IMR-90 (cell line): ENCODE results near the gene CCSER1. TPM values are rescaled to one million over a fixed set of nuclear protein-coding genes. Genes with fewer than 3 reads are reported as not detected.

Source experiments
- ATAC-seq: fragments of 200-7000 bp; cut with Tn5 transposase; 2 replicates; pipeline ENCODE4 v1.9.1; 2020; ENCODE audit warnings: low read depth, mild to moderate bottlenecking, moderate library complexity
- BruUV-seq: library from RNA; stranded (reverse); fragments of 400-500 nt; replicated peaks from 2 replicates; lab custom pipeline; 2021; lab: Mats Ljungman, UMichigan
- CTCF ChIA-PET: fragments of 300-600 bp; formaldehyde crosslinking; extraction: SDS; loops from one replicate; lab custom pipeline; 2021; ENCODE audit warnings: antibody characterized with exemption; lab: Yijun Ruan, JAX
- POLR2A ChIA-PET: fragments of 300-600 bp; sonication (Branson Sonifier 250); formaldehyde crosslinking; loops from one replicate; lab custom pipeline; 2022; ENCODE audit warnings: antibody characterized with exemption; ENCODE audit not compliant: unreplicated experiment; lab: Charles Lee
- DNase-seq: peaks from one replicate; pipeline ENCODE4 v3.0.0; 2013
- H2AFZ ChIP-seq: replicated peaks from 2 replicates; pipeline ENCODE3; 2013; ENCODE audit warnings: low read length, mild to moderate bottlenecking; ENCODE audit not compliant: poor library complexity
- H2AK5ac ChIP-seq: 2 replicates; pipeline ENCODE4 v1.6.1; 2013; ENCODE audit warnings: low read depth, low read length, inconsistent platforms
- H2AK9ac ChIP-seq: replicated peaks from 2 replicates; pipeline ENCODE3; 2013; ENCODE audit warnings: mild to moderate bottlenecking, low read depth, low read length, moderate library complexity; ENCODE audit not compliant: poor library complexity
- H2BK120ac ChIP-seq: 2 replicates; pipeline ENCODE4 v1.6.1; 2013; ENCODE audit warnings: low read depth, low read length, inconsistent platforms
- H2BK15ac ChIP-seq: 3 replicates; pipeline ENCODE4 v1.6.1; 2013; ENCODE audit warnings: low read depth, low read length, inconsistent platforms
- H2BK20ac ChIP-seq: 2 replicates; pipeline ENCODE4 v1.6.1; 2013; ENCODE audit warnings: low read depth, mild to moderate bottlenecking, inconsistent platforms, low read length, moderate library complexity
- H2BK5ac ChIP-seq: 2 replicates; pipeline ENCODE4 v1.6.1; 2013; ENCODE audit warnings: mild to moderate bottlenecking, low read depth, low read length, inconsistent platforms; ENCODE audit not compliant: poor library complexity, severe bottlenecking
- H3K14ac ChIP-seq: replicated peaks from 2 replicates; pipeline ENCODE4 v1.6.1; 2013; ENCODE audit warnings: low read depth, low read length, inconsistent platforms
- H3K18ac ChIP-seq: 2 replicates; pipeline ENCODE4 v1.6.1; 2013; ENCODE audit warnings: low read depth, low read length, control low read depth
- H3K23ac ChIP-seq: 2 replicates; pipeline ENCODE4 v1.6.1; 2013; ENCODE audit warnings: low read depth, low read length, inconsistent platforms
- H3K27ac ChIP-seq: 2 replicates; pipeline ENCODE4 v1.5.1; 2013; ENCODE audit warnings: mild to moderate bottlenecking, control low read depth, low read length; ENCODE audit not compliant: insufficient read depth
- H3K27me3 ChIP-seq: 2 replicates; pipeline ENCODE4 v1.6.1; 2013; ENCODE audit warnings: low read length; ENCODE audit not compliant: control insufficient read depth, insufficient read depth
- H3K36me3 ChIP-seq: 2 replicates; pipeline ENCODE4 v1.6.1; 2013; ENCODE audit warnings: low read length, mixed read lengths; ENCODE audit not compliant: control insufficient read depth, insufficient read depth
- H3K4ac ChIP-seq: 2 replicates; pipeline ENCODE4 v1.6.1; 2013; ENCODE audit warnings: low read depth, low read length, inconsistent platforms
- H3K4me1 ChIP-seq: 2 replicates; pipeline ENCODE4 v1.6.1; 2013; ENCODE audit warnings: low read length, mixed read lengths; ENCODE audit not compliant: control insufficient read depth, insufficient read depth
- H3K4me2 ChIP-seq: 2 replicates; pipeline ENCODE4 v1.6.1; 2013; ENCODE audit warnings: low read depth, mild to moderate bottlenecking, control low read depth, low read length, moderate library complexity
- H3K4me3 ChIP-seq: 2 replicates; pipeline ENCODE4 v1.5.1; 2013; ENCODE audit warnings: low read depth, mild to moderate bottlenecking, control low read depth, low read length, moderate library complexity; ENCODE audit not compliant: insufficient read depth
- H3K56ac ChIP-seq: 2 replicates; pipeline ENCODE4 v1.6.1; 2013; ENCODE audit warnings: low read length, inconsistent platforms; ENCODE audit not compliant: insufficient read depth; ENCODE audit errors: extremely low read depth
- H3K79me1 ChIP-seq, 2 experiments: 2 replicates each; pipeline ENCODE4 v1.6.1; 2013; ENCODE audit warnings: low read length in 2 of 2, inconsistent platforms in 1 of 2, low read depth in 1 of 2
- H3K9ac ChIP-seq: 2 replicates; pipeline ENCODE4 v1.6.1; 2013; ENCODE audit warnings: low read depth, low read length, control low read depth
- H3K9me1 ChIP-seq: 2 replicates; pipeline ENCODE4 v1.6.1; 2013; ENCODE audit warnings: low read length, inconsistent platforms; ENCODE audit not compliant: insufficient read depth
- H3K9me3 ChIP-seq: 2 replicates; pipeline ENCODE4 v1.6.1; 2013; ENCODE audit warnings: low read length; ENCODE audit not compliant: control insufficient read depth, insufficient read depth
- H4K20me1 ChIP-seq: 2 replicates; pipeline ENCODE4 v1.6.1; 2013; ENCODE audit warnings: low read length, inconsistent platforms; ENCODE audit not compliant: insufficient read depth
- H4K5ac ChIP-seq: 2 replicates; pipeline ENCODE4 v1.6.1; 2013; ENCODE audit warnings: mild to moderate bottlenecking, low read depth, low read length, control low read depth
- H4K8ac ChIP-seq, 2 experiments: 2 replicates each; pipeline ENCODE4 v1.6.1; 2013; ENCODE audit warnings: low read depth in 2 of 2, low read length in 2 of 2, control low read depth in 1 of 2, inconsistent platforms in 1 of 2
- H4K91ac ChIP-seq: 2 replicates; pipeline ENCODE4 v1.6.1; 2013; ENCODE audit warnings: low read depth, low read length, inconsistent platforms; ENCODE audit not compliant: insufficient read depth
- BHLHE40 ChIP-seq: fragments of 150-350 bp; IDR thresholded peaks from 2 replicates; pipeline ENCODE4 v1.6.1; 2016; ENCODE audit warnings: mild to moderate bottlenecking, low read depth, low read length
- CEBPB ChIP-seq: IDR thresholded peaks from 2 replicates; pipeline ENCODE4 v1.6.1; 2012; ENCODE audit warnings: low read depth, low read length, improper control_type of control experiment
- CHD1 ChIP-seq: IDR thresholded peaks from 2 replicates; pipeline ENCODE4 v1.6.1; 2012; ENCODE audit warnings: low read depth, low read length, improper control_type of control experiment
- FOS ChIP-seq: fragments of 150-350 bp; IDR thresholded peaks from 2 replicates; pipeline ENCODE4 v1.6.1; 2016; ENCODE audit warnings: low read depth, low read length
- MAFK ChIP-seq: IDR thresholded peaks from 2 replicates; pipeline ENCODE4 v1.6.1; 2012; ENCODE audit warnings: low read depth, low read length, improper control_type of control experiment
- MAZ ChIP-seq: IDR thresholded peaks from 2 replicates; pipeline ENCODE4 v1.6.1; 2012; ENCODE audit warnings: low read depth, mild to moderate bottlenecking, low read length, improper control_type of control experiment, moderate library complexity, borderline replicate concordance
- MXI1 ChIP-seq: IDR thresholded peaks from 2 replicates; pipeline ENCODE4 v1.6.1; 2012; ENCODE audit warnings: low read depth, mild to moderate bottlenecking, low read length, moderate library complexity, borderline replicate concordance
- NFE2L2 ChIP-seq: fragments of 150-350 bp; IDR thresholded peaks from 2 replicates; pipeline ENCODE4 v1.6.1; 2016; ENCODE audit warnings: low read depth, mild to moderate bottlenecking, low read length
- POLR2A ChIP-seq: IDR thresholded peaks from 2 replicates; pipeline ENCODE4 v1.6.1; 2012; ENCODE audit warnings: mild to moderate bottlenecking, low read depth, low read length
- RAD21 ChIP-seq: IDR thresholded peaks from 2 replicates; pipeline ENCODE4 v1.6.1; 2012; ENCODE audit warnings: low read length, improper control_type of control experiment
- RCOR1 ChIP-seq: IDR thresholded peaks from 2 replicates; pipeline ENCODE4 v1.6.1; 2012; ENCODE audit warnings: mild to moderate bottlenecking, low read length, improper control_type of control experiment; ENCODE audit not compliant: insufficient replicate concordance
- RFX5 ChIP-seq: IDR thresholded peaks from 2 replicates; pipeline ENCODE4 v1.8.0; 2012; ENCODE audit warnings: low read depth, mild to moderate bottlenecking, low read length, moderate library complexity
- SMC3 ChIP-seq: fragments of 150-350 bp; IDR thresholded peaks from 2 replicates; pipeline ENCODE4 v1.6.1; 2016; ENCODE audit warnings: low read depth, mild to moderate bottlenecking, antibody characterized with exemption, low read length, moderate library complexity
- WGBS, 2 experiments: methylation state at CpG; one replicate each; pipeline versions ENCODE4 v1.1.5 to v1.1.7; 2013; ENCODE audit warnings: missing lambda C conversion rate in 2 of 2; ENCODE audit not compliant: insufficient read length in 1 of 2; ENCODE audit errors: extremely low coverage in 2 of 2; 5-methylcytosine and 5-hydroxymethylcytosine counted together
- dilution Hi-C: fragments of 300-500 bp; cut with HindIII; formaldehyde crosslinking; loops from one replicate; pipeline ENCODE4 v1.14.3; 2018; ENCODE audit warnings: low sequenced_read_pairs; ENCODE audit not compliant: unreplicated experiment
- in situ Hi-C: fragments of 300-500 bp; cut with MboI; formaldehyde crosslinking; loops from 3 replicates; pipeline ENCODE4 v1.14.3; 2019; ENCODE audit warnings: low sequenced_read_pairs, inconsistent platforms, mixed read lengths
- intact Hi-C: fragments of 100-400 bp; cut with micrococcal nuclease; formaldehyde crosslinking; loops from 2 replicates; pipeline ENCODE4 v1.10.0; 2022
- polyA plus RNA-seq, 3 experiments: library from polyadenylated mRNA; depleted of rRNA; stranded (reverse); fragments of >200 nt; gene quantifications; 2 replicates each; pipeline ENCODE4 v1.2.3, GENCODE V29; 2012; ENCODE audit warnings: low replicate concordance in 1 of 3
- total RNA-seq: library from RNA; depleted of rRNA; stranded (reverse); fragments of >200 nt; gene quantifications from 2 replicates; pipeline ENCODE4 v1.2.3, GENCODE V29; 2012
- TF ChIP-seq, protein P1 (sequence below): conservative IDR thresholded peaks from 2 replicates; pipeline ENCODE4 v1.5.1; 2012; ENCODE audit warnings: mild to moderate bottlenecking, low read depth, low read length, improper control_type of control experiment
- TF ChIP-seq, protein P2 (sequence below): fragments of 150-350 bp; IDR thresholded peaks from 2 replicates; pipeline ENCODE4 v1.6.1; 2017; ENCODE audit warnings: mild to moderate bottlenecking, antibody characterized with exemption, low read length, low read depth

CCSER1 gene
- total and polyA plus RNA-seq, 2 of the 4 experiments (the other 2 are of a cell fraction) = not detected

DNA sequence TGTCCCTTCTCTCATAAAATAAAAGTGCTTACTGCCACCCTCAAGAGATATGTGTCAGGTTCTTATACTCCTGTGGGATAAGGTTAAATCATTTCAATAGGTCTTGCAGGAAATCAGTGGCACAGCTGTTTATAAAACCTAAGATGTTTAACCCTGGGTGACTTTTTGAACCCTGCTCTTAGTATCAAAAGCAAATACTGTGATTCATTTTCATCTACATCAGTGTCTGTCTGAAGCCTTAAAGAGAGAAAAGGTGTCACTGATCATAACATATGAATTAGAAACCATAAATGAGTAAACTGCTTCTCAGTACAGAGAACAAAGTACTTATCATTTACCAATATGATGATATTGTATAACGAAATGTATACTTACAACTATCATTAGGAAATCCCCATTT, 59.0 kb downstream of the CCSER1 start:
- Histone ChIP-seq H3K27me3 (no peaks in the 10 kb centered on the region), H3K9ac (no peak overlapping the region), H2BK5ac (no peak overlapping the region), H3K56ac (no peak overlapping the region), H3K4me3 (no peak overlapping the region), H2AFZ (no peak overlapping the region), H3K14ac (no peak overlapping the region), H3K27ac (no peak overlapping the region), H2BK15ac (no peak overlapping the region), H3K4ac (no peak overlapping the region), H2AK9ac (no peak overlapping the region), H3K23ac (no peak overlapping the region), H4K5ac (no peak overlapping the region), H4K91ac (no peak overlapping the region), H3K4me1 (no peaks in the 10 kb centered on the region), H3K36me3 (no peaks in the 10 kb centered on the region), H3K9me1 (no peaks in the 10 kb centered on the region), H3K79me1 (no peaks in the 10 kb centered on the region), H2AK5ac (no peak overlapping the region), H3K18ac (no peak overlapping the region), H3K9me3 (no peaks in the 10 kb centered on the region), H3K4me2 (no peak overlapping the region), H2BK20ac (no peak overlapping the region), H4K8ac (no peak overlapping the region), H2BK120ac (no peak overlapping the region), H4K20me1 (no peaks in the 10 kb centered on the region)
- CTCF ChIA-PET = no interaction called here
- WGBS, 2 experiments = no CpG with 5 or more reads among the region's 1 CpG
- intact Hi-C loops = no loop called here
- POLR2A ChIA-PET = no interaction called here
- in situ Hi-C loops = no loop called here
- BruUV-seq = no TSS peak
- DNase-seq (no peak), ATAC-seq (no peak)
- dilution Hi-C loops = no loop called here
- TF ChIP-seq RFX5 (no peak), POLR2A (no peak), MXI1 (no peak), FOS (no peak), MAZ (no peak), MAFK (no peak), CEBPB (no peak), RCOR1 (no peak), NFE2L2 (no peak), RAD21 (no peak), BHLHE40 (no peak), SMC3 (no peak), CHD1 (no peak)
- TF ChIP-seq, protein P1, sequence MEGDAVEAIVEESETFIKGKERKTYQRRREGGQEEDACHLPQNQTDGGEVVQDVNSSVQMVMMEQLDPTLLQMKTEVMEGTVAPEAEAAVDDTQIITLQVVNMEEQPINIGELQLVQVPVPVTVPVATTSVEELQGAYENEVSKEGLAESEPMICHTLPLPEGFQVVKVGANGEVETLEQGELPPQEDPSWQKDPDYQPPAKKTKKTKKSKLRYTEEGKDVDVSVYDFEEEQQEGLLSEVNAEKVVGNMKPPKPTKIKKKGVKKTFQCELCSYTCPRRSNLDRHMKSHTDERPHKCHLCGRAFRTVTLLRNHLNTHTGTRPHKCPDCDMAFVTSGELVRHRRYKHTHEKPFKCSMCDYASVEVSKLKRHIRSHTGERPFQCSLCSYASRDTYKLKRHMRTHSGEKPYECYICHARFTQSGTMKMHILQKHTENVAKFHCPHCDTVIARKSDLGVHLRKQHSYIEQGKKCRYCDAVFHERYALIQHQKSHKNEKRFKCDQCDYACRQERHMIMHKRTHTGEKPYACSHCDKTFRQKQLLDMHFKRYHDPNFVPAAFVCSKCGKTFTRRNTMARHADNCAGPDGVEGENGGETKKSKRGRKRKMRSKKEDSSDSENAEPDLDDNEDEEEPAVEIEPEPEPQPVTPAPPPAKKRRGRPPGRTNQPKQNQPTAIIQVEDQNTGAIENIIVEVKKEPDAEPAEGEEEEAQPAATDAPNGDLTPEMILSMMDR = no peak
- TF ChIP-seq, protein P2, sequence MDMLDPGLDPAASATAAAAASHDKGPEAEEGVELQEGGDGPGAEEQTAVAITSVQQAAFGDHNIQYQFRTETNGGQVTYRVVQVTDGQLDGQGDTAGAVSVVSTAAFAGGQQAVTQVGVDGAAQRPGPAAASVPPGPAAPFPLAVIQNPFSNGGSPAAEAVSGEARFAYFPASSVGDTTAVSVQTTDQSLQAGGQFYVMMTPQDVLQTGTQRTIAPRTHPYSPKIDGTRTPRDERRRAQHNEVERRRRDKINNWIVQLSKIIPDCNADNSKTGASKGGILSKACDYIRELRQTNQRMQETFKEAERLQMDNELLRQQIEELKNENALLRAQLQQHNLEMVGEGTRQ = no peak
